Progenitor cell of endocrine pancreas (in vitro differentiated cells): ENCODE data around the gene SLC9A2. TPM values are rescaled to one million over a fixed set of nuclear protein-coding genes. Genes with fewer than 3 reads are reported as not detected.

Experiments used
- DNase-seq: peaks from one replicate; pipeline ENCODE4 v3.0.0; 2021; ENCODE audit warnings: low spot score; ENCODE audit not compliant: unreplicated experiment
- H3K27ac Mint-ChIP-seq: 2 replicates; pipeline ENCODE4 v1.8.0; 2021; ENCODE audit warnings: mild to moderate bottlenecking, moderate library complexity, mixed read lengths
- H3K27me3 Mint-ChIP-seq: 2 replicates; pipeline ENCODE4 v1.8.0; 2021; ENCODE audit warnings: mixed read lengths
- H3K36me3 Mint-ChIP-seq: 2 replicates; pipeline ENCODE4 v1.8.0; 2022; ENCODE audit warnings: mixed read lengths; ENCODE audit not compliant: insufficient read depth
- H3K4me1 Mint-ChIP-seq: 2 replicates; pipeline ENCODE4 v1.8.0; 2021; ENCODE audit warnings: low read depth, mixed read lengths
- H3K4me3 Mint-ChIP-seq: 2 replicates; pipeline ENCODE4 v1.8.0; 2021; ENCODE audit warnings: low read depth, mild to moderate bottlenecking, moderate library complexity, mixed read lengths
- H3K9me3 Mint-ChIP-seq: 2 replicates; pipeline ENCODE4 v1.8.0; 2021; ENCODE audit warnings: low read depth, mixed read lengths
- total RNA-seq: library from RNA; stranded (reverse); gene quantifications from 2 replicates; pipeline ENCODE4 v1.2.1, GENCODE V29; 2021
- TF ChIP-seq, protein P1 (sequence below): fragments of 200-600 bp; sonication (generic); IDR thresholded peaks from one replicate; pipeline ENCODE4 v1.5.0; 2021; ENCODE audit warnings: antibody characterized with exemption, mild to moderate bottlenecking; ENCODE audit not compliant: unreplicated experiment

The SLC9A2 gene
- total RNA-seq, 1 donor from 2014 or later = 1.6 TPM

DNA sequence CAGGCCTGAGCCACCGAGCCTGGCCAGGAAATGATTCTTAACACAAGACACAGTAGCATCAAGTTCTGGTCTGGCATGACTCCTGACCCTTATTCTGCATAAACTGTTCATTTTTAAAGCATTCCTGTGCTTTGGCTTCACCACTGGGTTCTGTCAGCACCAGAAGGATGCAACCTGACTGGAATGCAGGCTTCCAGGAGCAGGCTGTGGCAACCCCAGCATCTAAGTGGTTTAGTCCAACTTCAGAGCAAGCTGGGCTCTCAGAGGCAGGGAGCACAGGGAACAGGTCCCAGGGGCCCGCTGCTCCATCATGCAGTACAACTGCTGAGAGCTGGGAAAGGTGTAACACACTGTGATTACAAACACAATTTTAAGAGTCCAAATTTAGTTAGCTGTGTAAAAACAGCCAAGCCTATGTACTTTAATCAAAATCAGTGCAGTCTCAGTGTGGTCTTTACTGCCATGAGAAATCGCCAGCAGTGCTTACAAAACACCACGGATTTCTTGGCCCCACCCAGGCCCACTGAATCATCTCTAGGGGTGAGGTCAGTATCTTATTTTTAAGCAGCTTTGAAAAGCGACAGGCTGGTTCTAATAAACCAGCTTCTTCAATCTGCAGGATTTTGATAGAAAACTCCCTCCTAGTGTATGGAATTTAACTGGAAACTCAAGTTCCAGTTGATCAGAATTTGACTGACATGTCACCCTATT is 98.1 kb downstream of the SLC9A2 start:
- Mint-ChIP-seq H3K27ac (no peak overlapping the region), H3K4me3 (no peak overlapping the region), H3K27me3 (no peaks in the 10 kb centered on the region), H3K4me1 (no peaks in the 10 kb centered on the region), H3K9me3 (no peaks in the 10 kb centered on the region), H3K36me3 (peaks cover 26% of the 10 kb centered on the region)
- TF ChIP-seq, protein P1, sequence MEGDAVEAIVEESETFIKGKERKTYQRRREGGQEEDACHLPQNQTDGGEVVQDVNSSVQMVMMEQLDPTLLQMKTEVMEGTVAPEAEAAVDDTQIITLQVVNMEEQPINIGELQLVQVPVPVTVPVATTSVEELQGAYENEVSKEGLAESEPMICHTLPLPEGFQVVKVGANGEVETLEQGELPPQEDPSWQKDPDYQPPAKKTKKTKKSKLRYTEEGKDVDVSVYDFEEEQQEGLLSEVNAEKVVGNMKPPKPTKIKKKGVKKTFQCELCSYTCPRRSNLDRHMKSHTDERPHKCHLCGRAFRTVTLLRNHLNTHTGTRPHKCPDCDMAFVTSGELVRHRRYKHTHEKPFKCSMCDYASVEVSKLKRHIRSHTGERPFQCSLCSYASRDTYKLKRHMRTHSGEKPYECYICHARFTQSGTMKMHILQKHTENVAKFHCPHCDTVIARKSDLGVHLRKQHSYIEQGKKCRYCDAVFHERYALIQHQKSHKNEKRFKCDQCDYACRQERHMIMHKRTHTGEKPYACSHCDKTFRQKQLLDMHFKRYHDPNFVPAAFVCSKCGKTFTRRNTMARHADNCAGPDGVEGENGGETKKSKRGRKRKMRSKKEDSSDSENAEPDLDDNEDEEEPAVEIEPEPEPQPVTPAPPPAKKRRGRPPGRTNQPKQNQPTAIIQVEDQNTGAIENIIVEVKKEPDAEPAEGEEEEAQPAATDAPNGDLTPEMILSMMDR = no peak
- no peak for DNase-seq

DNA sequence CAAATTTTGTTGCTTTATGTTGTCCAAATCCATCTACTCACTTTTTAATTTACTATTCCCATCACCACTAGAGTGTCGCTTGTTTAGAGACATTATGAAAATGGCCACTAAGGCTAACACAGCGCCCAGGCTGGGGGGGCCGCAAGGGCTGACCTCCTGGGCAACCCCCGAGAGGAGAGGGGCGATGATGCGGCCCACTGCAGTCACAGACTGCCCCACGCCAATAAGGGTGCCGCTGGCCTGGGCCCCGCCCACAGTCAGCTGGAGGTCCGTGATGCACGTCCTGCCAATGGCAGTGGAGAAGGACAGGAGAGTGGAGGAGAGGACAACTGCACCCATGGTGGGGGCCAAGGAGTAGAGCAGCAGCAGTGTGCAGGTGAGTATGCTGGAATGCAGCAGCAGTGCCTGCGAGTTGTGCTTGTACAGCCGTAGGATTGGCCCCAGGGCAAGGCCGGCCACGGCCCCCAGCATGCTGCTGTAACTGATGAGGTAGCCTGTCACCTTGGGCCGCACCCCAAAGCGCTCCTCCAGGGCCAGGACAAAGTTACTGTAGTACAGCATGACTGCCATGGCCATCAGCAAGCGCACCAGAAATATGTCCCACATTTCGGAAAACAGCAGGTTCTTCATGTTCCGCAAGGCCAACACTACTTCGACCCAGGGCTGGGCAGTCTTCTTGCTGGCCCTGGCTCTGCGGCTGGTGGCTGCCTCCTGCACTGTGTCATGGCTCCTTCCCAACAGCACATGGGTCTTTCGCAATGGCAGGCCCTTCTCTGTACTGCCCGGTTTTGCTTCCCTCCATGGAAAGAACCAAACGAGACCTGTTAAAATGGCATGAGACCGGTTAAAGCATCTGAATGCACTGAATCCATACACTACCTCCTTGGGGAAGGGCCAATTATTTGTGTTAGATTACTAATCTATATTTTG is 99.3 kb downstream of the SLC9A2 start:
- H3K4me3 Mint-ChIP-seq = no peak overlapping the region
- DNase-seq = no peak
- H3K4me1 Mint-ChIP-seq = peaks cover 4% of the 10 kb centered on the region
- TF ChIP-seq, protein P1 = no peak
- H3K36me3 Mint-ChIP-seq = peaks cover 36% of the 10 kb centered on the region
- no peaks in the 10 kb centered on the region for H3K9me3 Mint-ChIP-seq
- no peak overlapping the region for H3K27ac Mint-ChIP-seq
- no peaks in the 10 kb centered on the region for H3K27me3 Mint-ChIP-seq

DNA sequence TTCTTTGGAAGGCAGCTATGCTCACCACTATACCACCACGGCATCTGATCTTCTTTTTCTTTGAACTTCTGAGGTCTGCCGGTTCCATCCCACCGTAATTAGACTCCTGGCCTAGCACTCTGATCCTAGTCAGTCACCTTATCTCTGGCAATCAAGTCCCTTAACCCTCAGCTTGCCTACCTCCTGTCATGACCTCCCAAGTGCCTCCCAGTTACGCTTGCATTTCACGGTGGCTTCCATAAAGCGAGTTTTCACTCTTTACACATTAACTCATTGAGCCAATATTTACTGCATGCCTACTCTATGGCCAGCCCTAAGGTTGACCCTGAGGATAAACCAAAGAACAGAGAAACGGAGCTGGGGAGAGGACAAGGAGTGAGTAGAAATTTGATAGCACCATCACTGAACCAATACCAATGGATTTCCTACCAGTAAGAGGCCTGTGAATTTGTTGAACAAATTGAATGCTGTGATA is 104.7 kb downstream of the SLC9A2 start:
- TF ChIP-seq, protein P1 = no peak
- Mint-ChIP-seq H3K9me3 (no peaks in the 10 kb centered on the region), H3K4me3 (peak overlapping the region; percentile 2), H3K36me3 (peaks cover 38% of the 10 kb centered on the region), H3K27ac (peak overlapping the region; percentile 87), H3K4me1 (peaks cover 33% of the 10 kb centered on the region), H3K27me3 (no peaks in the 10 kb centered on the region)
- no peak for DNase-seq

DNA sequence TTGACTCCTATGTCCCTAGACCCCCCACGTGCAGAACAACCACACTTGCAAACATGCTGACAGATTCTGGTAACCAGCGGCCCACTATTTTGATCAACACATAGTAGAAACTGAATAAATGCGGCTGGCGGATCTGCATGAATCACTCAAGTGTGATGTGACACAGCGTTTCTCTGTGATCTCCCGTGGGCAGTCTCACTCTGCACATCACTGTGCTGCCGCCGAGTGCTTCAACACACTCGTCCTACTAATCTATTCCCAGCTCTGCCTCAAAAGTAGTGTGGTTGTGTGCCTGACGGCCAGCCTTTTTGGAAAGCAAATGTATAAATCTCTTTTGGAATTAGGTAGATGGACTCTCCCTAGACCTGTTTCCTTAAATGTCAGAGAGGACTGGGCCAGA is 105.2 kb downstream of the SLC9A2 start:
- H3K4me1 Mint-ChIP-seq = peaks cover 35% of the 10 kb centered on the region
- H3K4me3 Mint-ChIP-seq = no peak overlapping the region
- H3K36me3 Mint-ChIP-seq = peaks cover 36% of the 10 kb centered on the region
- H3K27ac Mint-ChIP-seq = peak overlapping the region; percentile 87
- H3K9me3 Mint-ChIP-seq = no peaks in the 10 kb centered on the region
- TF ChIP-seq, protein P1 = no peak
- no peaks in the 10 kb centered on the region for H3K27me3 Mint-ChIP-seq
- no peak for DNase-seq
